Measurements from ENCODE around the gene HIBCH.

DNA sequence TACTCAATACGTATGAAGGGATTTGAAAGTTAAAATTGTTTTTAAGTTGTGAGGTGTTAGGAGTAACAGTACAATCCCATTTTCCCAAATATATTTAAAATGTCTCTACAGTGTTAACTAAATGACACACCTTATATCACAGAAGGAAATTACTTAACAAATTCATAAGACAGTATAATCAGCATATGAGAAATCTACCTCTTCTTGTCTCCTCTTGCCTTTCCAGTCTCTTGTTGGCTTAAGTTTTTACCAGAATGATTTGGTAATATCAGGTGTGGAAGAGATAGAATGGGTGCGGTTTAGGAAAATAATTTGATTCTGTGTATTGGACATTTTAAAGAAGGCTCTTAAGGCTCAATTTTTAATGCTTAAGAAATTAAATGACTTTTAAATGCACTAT is 14.3 kb upstream of the HIBCH start:
- TF ChIP-seq, protein P1, sequence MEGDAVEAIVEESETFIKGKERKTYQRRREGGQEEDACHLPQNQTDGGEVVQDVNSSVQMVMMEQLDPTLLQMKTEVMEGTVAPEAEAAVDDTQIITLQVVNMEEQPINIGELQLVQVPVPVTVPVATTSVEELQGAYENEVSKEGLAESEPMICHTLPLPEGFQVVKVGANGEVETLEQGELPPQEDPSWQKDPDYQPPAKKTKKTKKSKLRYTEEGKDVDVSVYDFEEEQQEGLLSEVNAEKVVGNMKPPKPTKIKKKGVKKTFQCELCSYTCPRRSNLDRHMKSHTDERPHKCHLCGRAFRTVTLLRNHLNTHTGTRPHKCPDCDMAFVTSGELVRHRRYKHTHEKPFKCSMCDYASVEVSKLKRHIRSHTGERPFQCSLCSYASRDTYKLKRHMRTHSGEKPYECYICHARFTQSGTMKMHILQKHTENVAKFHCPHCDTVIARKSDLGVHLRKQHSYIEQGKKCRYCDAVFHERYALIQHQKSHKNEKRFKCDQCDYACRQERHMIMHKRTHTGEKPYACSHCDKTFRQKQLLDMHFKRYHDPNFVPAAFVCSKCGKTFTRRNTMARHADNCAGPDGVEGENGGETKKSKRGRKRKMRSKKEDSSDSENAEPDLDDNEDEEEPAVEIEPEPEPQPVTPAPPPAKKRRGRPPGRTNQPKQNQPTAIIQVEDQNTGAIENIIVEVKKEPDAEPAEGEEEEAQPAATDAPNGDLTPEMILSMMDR (IDR thresholded peaks at IDR 0.05; ENCODE audit: extremely low read depth in 1 of 2, insufficient read depth in 1 of 2, low read depth in 1 of 2, low read length in 2 of 2) = no peak
- TF ChIP-seq EZH2 (IDR thresholded peaks at IDR 0.05; ENCODE audit: borderline replicate concordance, low read depth, low read length, severe bottlenecking) = no peak
- TF ChIP-seq, protein P2, sequence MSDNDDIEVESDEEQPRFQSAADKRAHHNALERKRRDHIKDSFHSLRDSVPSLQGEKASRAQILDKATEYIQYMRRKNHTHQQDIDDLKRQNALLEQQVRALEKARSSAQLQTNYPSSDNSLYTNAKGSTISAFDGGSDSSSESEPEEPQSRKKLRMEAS (IDR thresholded peaks at IDR 0.05; ENCODE audit: insufficient read depth, insufficient read length) = no peak
- no peak for TF ChIP-seq MYC (IDR thresholded peaks at IDR 0.05; ENCODE audit: low read depth, low read length)
- TF ChIP-seq POLR2AphosphoS5 (IDR thresholded peaks at IDR 0.05; ENCODE audit: insufficient read depth, low read depth, low read length) = no peak
